SK-N-SH treated with all-trans-retinoic acid at 6 μM for 48 hours (cell line): ENCODE measurements around the gene SPOUT1.

Experiments
- ARNTL ChIP-seq: fragments of 450-650 bp; formaldehyde crosslinking; IDR thresholded peaks from 2 replicates; pipeline ENCODE4 v1.5.0; 2020; ENCODE audit warnings: low read depth, mild to moderate bottlenecking, moderate library complexity, borderline replicate concordance
- BACH2 ChIP-seq: fragments of 250-450 bp; sonication (Bioruptor Pico); IDR thresholded peaks from 2 replicates; pipeline ENCODE4 v1.9.0; 2021; ENCODE audit warnings: mild to moderate bottlenecking, borderline replicate concordance
- CSDC2 ChIP-seq: fragments of 250-450 bp; sonication (Bioruptor Pico); IDR thresholded peaks from 2 replicates; pipeline ENCODE4 v1.5.0; 2020; ENCODE audit warnings: mild to moderate bottlenecking, moderate library complexity
- ESRRG ChIP-seq: fragments of 250-450 bp; sonication (Bioruptor Pico); IDR thresholded peaks from 2 replicates; pipeline ENCODE4 v1.6.1; 2021; ENCODE audit warnings: mild to moderate bottlenecking
- PATZ1 ChIP-seq: fragments of 250-450 bp; sonication (Bioruptor Pico); IDR thresholded peaks from 2 replicates; pipeline ENCODE4 v1.8.0; 2020; ENCODE audit warnings: mild to moderate bottlenecking, moderate library complexity, borderline replicate concordance
- POU6F1 ChIP-seq: fragments of 250-450 bp; sonication (Bioruptor Pico); IDR thresholded peaks from 2 replicates; pipeline ENCODE4 v1.8.0; 2021; ENCODE audit warnings: low read depth, mild to moderate bottlenecking, moderate library complexity, borderline replicate concordance
- PPARA ChIP-seq: fragments of 250-450 bp; sonication (Bioruptor Pico); IDR thresholded peaks from 2 replicates; pipeline ENCODE4 v1.5.0; 2020; ENCODE audit warnings: mild to moderate bottlenecking, borderline replicate concordance
- TOX ChIP-seq: fragments of 250-450 bp; sonication (Bioruptor Pico); IDR thresholded peaks from 2 replicates; pipeline ENCODE4 v1.8.0; 2021; ENCODE audit warnings: mild to moderate bottlenecking, moderate library complexity, borderline replicate concordance
- ZC3H10 ChIP-seq: fragments of 250-450 bp; sonication (Bioruptor Pico); IDR thresholded peaks from 2 replicates; pipeline ENCODE4 v1.5.1; 2021; ENCODE audit warnings: mild to moderate bottlenecking, moderate library complexity
- ZFP3 ChIP-seq: fragments of 250-450 bp; sonication (Bioruptor Pico); IDR thresholded peaks from 2 replicates; pipeline ENCODE4 v1.5.0; 2020; ENCODE audit warnings: mild to moderate bottlenecking, moderate library complexity
- ZFP30 ChIP-seq: fragments of 450-650 bp; formaldehyde crosslinking; IDR thresholded peaks from 2 replicates; pipeline ENCODE4 v1.5.0; 2022; ENCODE audit warnings: mild to moderate bottlenecking, moderate library complexity
- TF ChIP-seq, protein P1 (sequence below): fragments of 250-450 bp; sonication (Bioruptor Pico); IDR thresholded peaks from 2 replicates; pipeline ENCODE4 v1.5.1; 2020; ENCODE audit warnings: low read depth, mild to moderate bottlenecking, moderate library complexity

DNA sequence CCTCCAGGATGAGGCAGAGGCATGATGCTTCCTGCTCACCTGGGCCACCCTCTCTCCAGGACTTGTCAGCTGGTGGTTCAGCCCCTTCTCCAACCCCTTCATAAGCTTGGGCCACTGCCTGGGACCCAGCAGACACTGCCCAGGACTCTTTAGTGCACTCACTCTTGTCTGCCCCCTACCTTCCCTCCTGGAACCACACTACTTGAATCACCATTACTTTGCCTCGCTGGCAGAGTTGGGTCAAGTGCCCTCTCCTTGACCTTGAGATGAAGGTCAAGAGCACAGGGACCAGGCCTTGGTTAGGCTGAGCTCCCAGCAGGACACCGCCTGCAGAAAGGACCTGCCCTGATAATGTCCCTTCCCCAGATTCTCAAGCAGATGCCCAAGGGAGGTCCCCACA lies 19.8 kb downstream of the SPOUT1 start:
- TF ChIP-seq POU6F1 = no peak
- TF ChIP-seq PPARA = no peak
- TF ChIP-seq BACH2 = no peak
- TF ChIP-seq ARNTL (CRISPR knock-in tag) = no peak
- TF ChIP-seq TOX = no peak
- TF ChIP-seq ZFP30 (CRISPR knock-in tag) = no peak
- TF ChIP-seq, protein P1, sequence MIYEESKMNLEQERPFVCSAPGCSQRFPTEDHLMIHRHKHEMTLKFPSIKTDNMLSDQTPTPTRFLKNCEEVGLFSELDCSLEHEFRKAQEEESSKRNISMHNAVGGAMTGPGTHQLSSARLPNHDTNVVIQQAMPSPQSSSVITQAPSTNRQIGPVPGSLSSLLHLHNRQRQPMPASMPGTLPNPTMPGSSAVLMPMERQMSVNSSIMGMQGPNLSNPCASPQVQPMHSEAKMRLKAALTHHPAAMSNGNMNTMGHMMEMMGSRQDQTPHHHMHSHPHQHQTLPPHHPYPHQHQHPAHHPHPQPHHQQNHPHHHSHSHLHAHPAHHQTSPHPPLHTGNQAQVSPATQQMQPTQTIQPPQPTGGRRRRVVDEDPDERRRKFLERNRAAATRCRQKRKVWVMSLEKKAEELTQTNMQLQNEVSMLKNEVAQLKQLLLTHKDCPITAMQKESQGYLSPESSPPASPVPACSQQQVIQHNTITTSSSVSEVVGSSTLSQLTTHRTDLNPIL (CRISPR knock-in tag) = no peak
- no peak for TF ChIP-seq ZFP3 (CRISPR knock-in tag)
- no peak for TF ChIP-seq PATZ1
- no peak for TF ChIP-seq ESRRG (CRISPR knock-in tag)
- no peak for TF ChIP-seq ZC3H10 (CRISPR knock-in tag)
- TF ChIP-seq CSDC2 (CRISPR knock-in tag) = no peak
